ENCODE measurements around the gene CD47.

Gene CD47

DNA sequence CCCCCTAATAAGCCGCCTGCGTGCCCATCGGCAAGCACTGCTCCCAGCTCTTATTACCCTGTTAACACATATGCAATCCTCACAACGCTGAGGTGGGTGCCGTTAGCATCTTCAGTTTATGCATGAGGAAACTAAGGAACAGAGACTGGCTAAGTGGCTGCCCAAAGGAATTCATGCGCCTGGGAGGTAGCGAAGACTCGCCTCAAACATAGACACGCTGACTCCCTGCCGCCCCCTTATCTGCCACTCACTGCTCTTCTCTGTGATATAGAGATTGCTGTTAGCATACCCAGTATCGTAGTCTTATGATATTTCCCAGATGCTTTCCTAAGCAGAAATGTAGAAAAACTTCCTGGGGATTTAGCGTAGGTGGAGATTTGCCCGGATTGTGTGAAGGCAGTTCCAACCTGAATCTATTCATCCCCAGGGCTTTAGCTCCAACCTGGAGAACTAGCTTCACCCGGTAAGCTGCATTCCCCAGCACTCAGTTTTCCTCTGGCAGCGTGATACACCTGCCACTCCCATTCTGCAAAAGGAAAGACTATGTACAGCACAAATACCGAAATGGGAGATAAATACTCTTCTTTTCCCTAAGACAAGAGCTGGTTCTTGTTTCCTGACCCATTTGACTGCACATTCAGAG, 23.7 kb upstream of the CD47 start:
- no peak for DNase-seq

DNA sequence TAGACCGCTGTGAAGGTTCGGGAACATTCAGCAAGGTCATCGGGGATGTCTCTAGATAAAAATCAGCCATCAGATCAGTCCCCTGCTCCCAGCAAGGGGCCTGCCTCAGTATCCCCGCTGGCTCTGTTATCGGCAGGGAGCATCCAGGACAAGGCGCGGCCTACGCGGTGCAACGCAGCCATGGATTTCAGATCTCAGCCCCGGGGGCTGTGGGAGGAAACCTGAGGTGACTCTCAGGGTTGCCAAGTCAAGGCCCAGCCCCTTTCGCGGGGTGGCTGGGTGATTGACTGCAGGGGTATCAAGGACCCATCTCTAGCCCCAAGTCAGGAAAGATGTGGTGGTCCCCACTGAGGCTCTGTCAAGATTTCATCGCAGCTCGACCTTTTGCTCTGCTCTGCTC, 23.1 kb upstream of the CD47 start:
- DNase-seq: no peak

DNA sequence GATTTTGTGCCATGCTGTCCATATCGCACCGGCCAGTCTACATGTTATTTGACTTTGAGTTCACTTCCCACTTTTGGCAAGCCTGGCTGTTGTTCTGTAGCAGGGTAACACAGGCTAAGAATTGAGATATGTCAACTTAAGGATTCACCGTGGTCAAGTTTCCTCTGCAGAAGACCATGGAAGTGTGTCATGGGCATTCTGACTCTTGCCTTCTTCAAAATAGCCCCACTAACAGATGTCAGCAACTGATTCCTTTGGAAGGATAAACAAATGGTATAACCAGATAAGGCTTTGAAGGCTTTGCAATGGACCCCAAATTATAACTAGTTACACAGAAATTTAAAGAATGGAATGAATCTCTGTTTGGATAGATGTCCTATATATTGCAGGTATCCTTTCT, 20.1 kb upstream of the CD47 start:
- no peak for DNase-seq

DNA sequence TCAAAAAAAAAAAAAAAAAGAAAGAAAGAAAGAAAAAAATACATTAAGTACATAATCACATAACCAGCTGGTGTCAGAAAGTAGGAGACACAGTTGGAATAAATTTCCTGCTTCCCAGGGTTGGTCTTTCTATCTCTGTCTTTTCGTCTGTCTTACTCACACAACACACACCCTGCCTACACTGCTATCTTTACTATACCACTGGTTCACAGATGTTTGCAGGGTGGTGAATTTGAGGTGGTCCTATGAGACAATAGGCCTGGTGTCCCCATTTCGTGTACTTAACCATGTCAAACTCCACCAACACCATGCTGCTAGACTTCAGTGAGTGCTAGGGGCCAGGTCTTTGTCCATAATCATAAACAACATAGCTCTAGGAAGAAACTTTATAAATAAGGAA, 17.6 kb upstream of the CD47 start:
- no peak for DNase-seq

DNA sequence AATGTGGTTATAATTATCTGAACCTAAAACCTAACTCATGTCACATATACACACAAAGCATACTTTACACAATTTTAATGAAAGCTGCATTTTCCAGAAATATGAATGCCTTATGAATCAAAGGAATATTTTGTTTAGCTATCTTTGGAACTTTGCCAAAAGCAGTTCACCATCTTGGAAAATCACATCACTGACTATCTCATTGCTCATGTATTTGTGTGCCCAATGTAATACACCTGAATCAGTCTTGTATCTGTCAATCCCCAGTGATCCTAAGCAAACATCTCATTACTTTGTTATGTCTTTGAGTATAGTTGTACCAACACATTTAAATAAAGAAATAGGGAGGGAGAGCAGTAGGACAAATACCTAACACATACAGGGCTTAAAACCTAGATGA, 15.6 kb upstream of the CD47 start:
- DNase-seq: no peak

DNA sequence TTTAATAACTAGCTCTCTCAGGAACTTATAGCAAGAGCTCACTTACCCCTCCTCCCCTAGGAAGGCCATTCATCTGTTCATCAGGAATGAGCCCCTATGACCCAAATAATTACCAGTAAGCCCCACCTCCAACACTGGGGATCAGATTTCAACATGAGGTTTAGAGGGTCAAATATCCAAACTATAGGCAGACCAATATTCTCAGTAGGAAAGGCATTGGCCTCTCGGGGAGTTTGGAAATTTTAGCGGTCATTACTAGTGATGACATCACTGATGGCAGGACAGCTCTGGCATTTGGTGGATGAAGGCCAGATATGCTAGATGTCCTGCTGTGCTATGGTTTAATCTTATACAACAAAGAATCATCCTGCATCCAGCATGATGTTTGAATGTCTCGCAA, 15.2 kb upstream of the CD47 start:
- no peak for DNase-seq

DNA sequence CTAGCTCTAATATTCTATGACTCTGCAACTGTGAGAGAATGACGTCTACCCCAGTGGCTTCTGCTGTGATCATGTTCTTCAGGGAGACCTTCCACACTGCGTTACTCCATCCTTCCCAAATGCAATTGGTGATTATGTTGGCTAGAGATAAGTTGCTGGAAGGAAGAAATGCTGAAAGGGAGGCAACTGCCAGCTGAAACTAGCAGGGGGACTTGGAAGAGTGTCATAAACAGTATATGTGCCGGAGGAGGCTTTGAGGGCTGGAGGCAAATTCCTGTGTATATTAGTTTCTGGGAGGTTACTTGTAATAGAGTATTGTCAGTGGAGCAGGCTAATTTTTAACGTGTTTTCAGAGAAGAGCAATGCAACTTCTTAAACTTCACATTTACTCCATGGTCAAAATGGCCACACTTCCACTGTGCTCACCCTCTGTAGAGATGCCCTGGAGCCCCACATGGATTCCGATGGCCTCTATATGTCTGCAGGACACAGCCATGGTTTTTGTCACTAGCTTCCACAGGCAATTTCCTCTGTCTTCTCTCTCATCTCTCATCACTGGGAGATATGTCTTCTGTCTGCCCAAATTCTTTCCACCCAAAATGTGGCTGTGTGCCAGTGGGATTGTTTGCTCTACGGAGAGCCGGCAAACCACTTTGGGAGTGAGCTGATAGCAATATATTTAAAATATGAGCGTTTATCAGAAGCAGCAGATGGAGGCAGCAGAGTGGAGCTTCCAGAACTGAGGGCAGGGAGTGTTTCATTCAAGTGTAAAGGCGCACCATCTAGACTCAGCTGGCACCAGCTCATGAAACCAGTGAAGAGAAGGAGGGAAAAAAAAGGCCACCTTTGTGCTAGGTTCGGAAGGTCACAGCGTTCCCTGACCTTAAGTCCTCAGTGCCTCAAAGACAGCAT, 13.3 kb upstream of the CD47 start:
- DNase-seq: no peak

DNA sequence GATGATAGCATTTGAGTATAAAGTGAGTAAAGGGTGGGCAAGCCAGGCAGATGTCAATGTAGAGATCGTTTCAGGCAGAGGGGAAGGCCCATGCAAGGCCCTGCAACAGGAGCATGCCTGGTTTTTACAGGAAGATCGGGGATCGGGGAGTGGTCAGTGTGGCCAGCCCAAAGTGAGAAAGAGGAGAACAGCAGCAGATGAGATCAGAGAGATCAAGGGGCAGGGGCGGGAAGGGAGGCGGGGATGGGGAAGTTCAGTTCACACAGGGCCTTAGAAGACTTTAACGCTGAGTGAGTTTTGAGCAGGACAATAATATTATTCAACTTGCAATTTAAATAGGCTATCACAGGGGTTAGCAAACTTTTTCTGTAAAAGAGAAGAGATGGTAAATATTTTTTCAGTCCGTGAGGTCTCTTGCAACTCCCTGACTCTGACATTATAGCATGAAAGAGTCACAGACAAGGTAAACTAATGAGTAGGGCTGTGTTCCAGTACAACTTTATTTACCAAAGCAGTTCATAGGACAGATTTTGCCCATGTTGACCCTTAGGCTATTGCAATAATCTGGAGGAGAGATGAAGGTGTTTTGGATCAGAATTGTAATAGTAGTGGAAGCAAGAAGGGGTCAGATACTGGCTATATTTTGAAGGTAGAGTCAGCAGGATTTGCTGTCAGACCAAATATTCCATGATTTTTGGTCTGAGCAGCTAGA, 12.4 kb upstream of the CD47 start:
- DNase-seq: no peak

DNA sequence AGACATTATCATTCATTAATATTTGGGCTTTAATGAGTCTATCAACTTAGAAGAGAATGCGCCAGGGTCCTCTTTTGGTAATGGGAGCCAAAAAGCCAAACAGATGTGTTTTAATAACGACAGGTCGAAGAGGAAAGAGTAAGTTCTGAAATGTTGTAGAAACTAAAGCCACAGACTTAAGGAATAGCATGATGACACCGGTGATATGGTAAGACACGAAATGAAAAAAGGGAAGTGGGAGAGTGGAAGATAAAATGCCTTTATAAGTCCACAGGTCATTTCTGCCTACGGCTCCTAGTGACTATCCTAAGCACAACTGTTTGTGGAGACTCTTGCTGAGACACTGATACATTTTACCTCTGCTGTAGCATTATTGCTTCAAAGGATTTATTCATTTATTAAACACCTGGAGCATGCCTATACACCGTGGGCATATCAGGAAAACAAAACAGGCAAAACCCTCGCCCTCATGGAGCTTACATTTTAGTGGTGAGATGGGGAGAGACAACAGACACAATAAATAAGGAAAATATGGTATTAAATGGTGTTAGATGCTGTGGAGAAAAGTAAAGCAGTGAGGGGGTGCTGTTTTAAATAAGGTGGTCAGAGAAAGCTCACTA, 11.7 kb upstream of the CD47 start:
- DNase-seq: peak; percentile 64

DNA sequence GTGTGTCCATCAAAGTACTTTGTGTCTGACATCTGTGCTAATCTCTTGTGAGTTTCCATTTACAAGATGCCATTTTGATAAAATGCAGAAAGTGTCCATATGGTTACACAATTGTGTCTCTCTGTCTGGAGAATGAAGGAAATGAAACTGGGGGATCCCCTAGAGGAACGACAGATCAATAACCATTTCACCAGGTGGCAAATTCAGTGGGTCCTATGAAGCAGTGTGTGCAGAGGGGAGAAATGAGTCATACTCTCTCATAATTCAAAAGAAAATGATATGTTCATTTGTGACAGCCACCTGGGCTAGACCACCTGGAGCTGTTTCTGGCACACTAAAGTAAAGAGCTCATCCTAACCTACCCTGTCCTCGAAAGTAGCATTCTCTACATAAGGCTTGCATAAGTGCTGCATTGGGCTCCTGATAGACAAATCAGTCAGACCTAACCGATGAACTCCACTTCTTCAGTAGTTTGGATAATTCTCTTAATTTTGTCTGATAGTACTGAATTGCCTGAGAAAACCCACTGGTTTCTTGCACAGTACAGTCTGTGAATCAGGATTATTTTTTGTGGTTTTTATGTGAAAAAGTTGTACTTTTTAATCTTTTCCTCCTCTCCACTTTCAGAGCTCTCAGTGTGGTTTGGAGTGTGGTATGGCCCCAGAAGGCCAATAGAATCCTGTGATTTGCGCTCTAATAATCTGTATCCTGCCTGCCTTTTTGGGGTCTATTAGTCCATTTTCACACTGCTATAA, 10.3 kb upstream of the CD47 start:
- DNase-seq: peak; percentile 39

DNA sequence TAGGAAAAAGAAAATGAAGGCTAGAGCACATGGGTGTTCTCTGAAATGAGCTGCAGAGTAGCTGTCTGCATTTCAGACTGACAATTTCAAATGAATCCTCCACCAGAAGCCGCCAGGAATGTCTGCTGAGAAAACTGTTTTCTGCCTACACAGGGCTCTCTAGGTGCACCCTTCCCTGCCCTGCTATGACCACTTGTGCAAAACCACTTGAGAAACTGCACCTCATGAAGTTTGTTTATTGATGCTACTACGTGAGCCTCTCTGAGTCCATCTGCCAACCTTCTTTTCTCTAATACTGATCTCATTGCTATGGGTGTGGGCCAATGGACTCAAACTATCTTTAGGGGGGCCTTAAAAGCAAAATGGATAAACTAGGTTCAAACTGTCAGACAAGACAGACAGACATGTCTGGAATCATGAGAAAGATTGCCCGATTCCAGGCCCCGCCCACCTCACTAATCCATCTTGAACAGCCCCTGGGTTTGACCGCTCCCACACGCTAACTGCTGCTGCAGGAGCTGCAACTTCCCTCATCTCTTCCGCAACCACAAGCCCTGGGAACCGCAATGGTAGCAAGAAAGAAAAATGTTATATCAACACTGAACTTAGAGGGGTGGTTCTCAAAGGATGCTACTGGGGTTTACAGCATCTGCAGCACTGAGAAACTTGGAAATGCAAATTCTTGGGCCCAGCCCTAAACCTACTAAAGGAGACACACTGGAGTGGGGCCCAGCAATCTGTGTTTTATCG, 9.0 kb upstream of the CD47 start:
- peak; percentile 56 for DNase-seq

DNA sequence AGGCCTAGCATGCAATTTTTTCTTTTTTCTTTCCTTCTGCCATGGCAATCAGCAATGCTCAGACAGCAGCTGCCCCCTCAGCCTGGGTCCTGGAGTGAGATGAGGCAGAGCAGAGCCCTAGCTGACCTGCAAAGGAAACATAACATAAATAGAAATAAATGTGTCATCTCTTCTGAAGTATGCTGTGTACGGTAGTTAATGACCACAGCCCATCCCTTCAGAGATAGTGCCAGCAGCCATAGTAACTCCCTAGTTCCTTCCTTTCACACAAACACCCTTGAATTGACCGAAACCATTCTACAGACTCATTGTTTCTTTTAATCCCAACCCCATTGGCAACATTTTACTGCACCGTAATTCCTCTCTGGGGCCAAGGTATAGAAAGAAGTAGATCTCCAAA, 8.4 kb upstream of the CD47 start:
- no peak for DNase-seq

DNA sequence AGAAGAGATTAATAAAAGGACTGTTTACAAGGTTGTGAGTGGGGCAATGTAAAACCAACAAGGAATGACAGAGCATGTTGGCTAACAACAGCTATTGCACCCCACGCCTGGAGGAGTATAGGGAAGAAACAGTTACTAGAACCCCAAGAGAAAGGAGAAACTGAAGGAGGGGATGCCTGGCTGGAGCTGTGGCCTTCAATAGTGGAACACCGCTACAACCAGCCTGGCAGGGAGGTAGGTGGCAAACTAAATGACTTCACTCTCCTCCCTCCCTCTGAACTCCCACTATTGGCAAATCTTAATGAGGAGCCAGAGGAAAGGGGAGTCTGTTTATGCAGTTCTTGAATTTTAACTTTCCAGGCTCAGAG, 7.2 kb upstream of the CD47 start:
- no peak for DNase-seq

DNA sequence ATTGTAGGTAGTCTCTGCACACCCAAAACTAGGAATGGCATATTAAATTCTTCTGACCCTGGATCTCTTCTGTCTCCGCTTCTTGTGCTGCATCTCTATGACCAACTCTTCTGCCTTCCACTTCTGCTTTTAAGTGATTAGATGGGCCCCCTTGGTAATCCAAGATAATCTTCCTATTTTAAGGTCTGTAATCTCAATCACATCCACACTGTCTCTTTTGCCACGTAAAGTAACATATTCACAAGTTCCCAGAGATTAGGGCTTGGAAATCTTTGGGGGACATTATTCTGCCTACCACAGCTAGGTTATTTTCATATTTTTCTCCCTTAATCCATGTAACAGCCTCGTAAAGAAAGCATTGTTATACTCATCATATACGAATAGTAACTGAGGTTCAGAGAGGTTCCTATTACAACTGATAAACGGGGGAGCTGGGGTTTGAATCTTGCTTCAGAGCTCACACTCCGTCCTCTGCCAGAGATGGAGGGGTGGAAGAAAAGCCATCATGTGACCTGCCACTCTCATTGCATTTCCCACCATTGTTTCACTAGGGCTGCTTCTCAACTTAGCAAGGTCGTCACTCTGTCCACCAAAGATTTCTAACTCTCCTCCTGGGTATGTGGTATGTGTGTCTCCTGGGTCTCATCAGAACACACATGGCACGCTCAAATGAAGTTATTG, 6.6 kb upstream of the CD47 start:
- DNase-seq: no peak

DNA sequence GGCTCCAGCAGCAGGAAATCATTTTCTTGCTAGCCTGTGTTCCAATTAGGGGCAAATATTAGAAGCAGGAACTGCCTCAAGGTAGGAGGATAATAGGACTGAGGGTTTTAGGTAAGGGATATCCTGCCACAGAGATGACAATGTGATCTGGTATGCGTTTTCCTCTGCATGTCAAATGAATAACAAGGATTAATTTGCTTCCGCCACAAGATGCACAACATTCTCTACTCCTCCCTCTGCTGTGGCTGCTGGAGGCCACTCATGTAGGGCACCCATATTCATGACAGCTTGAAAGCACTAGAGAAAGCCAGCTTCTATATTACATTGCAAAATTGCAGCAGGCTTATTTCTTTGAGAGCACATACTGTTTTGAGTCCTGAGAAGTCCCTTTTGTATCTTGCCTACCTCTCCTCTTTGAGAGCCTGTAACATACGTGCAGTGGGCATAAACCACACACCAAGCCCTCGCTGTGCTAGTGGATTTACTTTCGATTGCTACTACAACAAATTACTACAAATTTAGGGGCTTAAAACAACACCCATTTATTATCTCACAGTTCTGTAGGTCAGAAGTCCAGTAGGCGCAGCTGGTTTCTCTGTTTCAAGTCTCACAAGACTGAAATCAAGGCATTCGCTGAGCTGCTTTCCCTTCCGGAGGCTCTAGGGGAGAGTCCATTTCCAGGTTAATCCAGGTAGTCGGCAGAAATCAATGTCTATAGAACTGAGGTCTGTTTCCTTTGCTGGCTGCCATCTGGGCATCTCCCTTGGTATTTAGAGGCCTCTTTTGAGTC, 5.9 kb upstream of the CD47 start:
- no peak for DNase-seq

DNA sequence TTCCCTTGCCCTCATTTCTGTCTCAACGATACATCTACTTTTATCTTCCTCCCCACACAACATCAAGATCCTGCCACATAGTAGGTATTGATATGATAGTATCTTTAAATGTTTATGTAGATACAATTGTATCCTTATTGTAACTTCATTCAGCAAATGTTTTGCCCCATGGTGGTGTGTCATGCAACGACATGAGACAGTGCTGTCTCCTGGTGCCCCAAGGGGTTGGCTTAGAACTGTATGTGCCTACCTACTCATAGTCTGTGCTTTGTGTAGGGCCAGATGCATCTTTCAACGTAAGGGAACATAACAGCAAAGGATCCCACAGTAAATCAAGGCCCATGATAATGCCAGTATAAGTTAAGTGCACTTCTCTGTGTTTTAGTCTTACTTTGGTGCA, 2.8 kb upstream of the CD47 start:
- no peak for DNase-seq

DNA sequence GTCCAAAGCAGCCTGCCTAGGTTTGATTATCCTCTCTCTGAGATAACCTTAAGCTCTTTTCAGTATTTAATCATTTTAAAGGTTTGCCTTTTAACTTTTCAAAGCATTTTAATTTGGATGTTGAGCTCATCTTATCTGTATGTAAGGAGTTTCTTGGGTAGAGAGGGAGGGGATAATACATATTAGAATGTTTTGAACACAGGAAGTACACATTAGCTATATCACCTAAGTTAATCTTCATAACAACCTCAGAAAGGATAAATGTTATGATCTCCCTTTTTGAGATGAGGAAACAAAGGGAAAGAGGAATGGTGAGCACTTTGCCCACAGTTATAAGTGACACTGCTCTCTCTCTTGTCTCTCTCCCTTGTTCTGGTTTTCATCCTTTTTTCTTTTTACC, 2.2 kb upstream of the CD47 start:
- no peak for DNase-seq

DNA sequence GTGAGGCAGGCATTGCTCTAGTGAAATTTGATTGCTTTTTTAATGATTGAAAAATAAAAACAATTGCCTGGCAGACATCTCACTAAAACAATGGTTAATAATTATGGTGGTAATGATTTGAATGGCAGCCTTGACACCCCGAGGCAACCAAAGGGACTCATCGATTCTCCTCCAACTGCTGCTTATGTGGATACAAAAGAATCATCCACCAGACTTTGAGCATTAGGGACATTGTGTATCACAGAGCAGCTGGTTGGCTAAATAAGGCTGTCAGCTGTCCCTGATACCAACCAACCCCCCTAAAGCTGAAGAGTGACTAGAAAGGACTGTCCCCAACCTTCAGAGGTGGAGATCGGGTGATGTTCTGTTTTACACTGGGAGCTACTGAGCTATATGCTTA, 1.7 kb upstream of the CD47 start:
- no peak for DNase-seq

DNA sequence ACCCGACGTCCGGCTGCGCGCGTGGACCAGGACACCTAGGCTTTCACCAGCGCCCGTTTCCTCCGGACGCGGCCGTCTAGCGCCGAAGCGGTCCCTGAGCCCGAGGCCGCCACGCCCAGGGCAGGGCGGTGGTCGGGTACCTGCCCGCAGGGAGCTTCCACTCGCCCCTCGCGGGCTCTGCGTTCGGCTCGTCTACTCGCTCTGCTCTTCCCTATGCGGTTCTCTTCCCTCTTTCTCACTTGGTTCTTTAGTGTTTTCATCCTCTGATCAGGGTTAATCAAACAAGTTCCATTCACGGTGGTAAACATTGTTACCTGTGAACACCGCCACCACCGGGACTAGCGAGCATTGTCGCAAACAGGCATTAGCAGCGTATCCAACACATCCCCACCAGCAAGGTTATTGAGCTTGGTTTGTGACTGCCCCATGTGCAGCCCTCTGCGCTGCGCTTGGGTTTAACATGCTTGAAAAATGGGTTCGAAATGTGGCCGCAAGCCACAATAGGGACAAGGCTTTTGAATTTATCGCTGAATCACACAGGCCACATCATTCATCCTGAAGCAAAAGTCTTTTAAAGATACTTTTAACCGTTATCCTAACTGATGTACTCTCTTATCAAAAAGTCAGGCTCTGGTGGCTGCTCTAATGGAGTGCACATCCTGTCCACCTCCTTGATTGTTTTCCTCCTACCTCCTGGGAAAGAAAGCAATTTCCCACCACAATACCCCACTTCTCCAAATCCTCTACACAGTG, 843 bp upstream of the CD47 start:
- no peak for DNase-seq

Measured in suppressor macrophage treated with lipopolysaccharide for 4 hours (primary cell).